ENCODE results near the gene IRF4.

Gene IRF4

DNA sequence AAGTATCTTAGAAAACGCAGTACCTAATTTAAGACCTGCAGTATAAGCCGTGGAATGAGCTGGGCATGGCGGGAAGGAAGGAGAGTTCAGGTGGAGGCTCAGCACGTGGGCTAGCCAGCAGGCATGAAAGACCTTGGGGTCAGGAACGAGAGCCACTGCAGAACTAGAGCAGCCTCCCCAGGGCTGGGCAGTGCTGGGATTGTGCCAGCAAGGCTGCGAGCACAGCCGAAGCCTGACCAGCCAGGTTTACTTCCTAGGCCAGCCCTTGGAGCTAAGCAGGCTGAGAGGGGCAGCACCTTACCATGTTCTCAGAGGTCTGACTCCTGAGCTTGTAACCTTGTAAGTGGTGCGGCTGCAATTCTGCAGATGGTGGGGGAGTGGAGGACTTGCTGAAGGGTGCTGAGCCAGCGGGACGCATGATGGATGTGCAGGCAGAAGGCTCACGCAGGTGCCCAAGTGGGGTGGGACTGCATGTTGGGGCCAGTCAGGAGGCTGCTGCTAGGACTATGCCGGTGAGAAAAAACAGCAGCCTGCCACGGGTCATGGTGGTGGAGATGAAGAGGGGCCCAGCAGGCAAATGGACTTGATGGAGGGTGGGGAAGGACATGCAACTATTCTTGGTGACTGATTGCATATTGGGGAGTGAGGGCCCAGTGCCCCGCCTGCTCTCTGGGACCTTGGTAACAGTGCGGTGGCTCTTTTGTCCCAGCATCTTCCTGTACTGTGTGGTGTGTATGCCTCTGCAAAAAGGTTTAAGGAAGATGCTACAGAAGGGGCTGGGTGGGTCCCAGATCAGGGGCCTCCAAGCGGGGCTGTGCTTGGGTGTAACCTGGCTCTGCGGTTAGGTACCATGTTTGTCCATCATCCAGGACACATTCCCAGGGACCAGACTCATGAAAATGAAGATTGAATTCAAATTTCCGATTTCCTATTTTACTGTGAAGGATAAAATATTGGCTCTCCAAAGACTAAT lies 37.6 kb upstream of the IRF4 start:
- no peak for DNase-seq

DNA sequence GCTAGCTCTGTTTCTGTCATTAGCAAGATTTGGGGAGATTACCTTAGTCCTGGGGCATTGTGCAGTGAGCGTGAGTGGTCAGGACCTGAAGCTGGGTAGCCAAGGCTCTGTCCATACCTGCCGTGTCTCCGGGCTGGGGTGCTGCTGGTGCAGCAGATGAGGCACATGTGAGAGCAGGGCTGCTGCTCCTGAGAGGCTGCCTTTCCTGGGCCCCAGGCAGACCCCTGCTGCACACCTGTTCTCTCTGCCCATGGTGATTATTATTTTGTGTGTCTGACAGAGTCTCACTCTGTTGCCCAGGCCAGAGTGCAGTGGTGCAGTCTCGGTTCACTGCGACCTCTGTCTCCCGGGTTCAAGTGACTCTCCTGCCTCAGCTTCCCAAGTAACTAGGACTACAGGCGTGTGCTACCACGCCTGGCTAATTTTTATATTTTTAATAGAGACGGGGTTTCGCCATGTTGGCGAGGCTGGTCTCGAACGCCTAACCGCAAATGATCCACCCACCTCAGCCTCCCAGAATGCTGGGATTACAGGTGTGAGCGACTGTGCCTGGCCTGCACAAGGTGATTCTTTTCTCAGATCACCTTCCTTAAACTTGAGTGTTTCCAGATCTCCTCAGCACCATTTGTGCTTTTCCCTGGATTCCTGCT lies 36.8 kb upstream of the IRF4 start:
- DNase-seq = no peak

DNA sequence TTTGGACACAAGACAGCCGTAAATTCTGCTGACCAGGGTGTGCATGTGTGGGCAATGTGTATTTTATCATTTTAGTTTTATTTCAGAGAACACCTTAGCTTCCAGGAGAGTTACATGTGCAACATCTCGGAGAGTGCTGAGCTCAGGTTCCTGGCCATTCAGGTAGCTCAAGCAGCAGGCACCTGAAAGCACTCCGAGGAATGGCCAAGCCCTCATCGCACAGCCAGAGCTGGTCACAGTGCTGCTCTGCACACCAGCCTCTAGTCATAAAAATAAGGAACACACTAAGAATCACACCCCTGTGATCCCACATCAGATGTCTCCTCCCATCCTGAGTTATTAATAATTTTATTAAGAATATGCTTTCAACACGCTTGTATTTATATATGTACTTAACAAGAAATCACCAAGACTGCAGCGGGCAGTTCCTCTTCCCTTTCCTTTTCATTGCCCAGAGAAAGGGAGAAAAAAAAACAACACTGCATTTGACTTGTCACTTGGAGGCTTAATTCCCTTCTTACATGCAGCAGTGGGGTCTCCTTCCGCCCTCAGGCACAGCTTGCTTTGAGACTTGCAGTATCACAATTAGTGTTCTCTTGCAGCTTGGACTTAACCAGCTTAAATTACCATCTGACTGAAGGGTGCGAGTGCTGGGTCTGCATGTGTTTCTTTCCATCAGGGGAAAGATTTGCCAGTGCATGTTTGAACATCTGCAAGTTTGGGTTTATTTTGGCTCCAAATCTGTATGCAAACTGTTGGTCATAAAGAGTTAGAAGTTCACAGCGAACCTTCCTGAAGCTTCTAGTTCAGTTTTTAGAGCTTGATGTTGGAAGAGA lies 36.0 kb upstream of the IRF4 start:
- DNase-seq = no peak

DNA sequence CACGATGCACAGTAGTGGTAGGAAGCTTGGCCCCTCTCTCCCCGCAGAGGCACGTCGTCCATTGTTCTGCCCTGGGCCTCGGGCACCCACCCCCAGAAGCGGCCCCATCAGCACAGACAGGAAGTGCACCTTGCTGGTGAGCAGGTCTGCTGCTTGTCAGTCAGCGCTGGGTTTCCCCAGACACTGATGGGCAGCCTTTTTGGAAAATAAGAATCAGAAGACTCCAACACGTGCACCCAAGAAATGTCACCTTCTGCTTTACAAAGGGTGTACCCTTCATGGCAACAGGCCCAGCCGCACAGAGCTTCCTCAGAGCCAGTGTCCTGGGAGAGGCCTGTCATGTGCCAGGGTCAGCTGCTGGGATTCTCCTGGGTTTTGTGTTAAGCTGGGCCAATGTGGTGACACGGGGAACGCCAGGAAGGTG lies 34.7 kb upstream of the IRF4 start:
- no peak for DNase-seq

DNA sequence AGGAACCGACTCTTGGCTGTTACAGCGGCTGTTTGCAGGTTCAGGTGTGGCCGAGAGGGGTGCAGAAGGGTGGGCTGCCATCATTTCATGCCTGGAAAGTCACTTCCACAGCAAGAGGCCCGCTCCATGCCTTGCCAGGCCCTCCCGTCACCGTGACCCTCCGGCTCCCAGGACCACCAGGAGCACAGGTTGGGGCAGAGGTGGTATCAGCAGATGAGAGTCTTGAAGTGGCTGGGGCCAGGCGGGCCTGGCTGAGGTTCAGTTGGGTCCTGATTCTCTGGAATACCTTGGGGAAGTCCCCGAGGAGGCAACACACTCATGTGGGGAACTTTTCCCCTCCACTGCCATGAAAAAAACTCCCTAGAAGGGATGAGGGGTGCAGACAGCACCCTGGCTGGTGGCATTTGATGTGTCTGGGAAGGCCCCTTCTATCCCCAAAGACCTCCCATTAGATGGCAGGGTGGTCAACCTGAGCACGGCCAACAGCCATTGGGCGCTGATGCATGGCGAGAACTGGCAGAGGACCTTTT lies 34.2 kb upstream of the IRF4 start:
- no peak for DNase-seq

DNA sequence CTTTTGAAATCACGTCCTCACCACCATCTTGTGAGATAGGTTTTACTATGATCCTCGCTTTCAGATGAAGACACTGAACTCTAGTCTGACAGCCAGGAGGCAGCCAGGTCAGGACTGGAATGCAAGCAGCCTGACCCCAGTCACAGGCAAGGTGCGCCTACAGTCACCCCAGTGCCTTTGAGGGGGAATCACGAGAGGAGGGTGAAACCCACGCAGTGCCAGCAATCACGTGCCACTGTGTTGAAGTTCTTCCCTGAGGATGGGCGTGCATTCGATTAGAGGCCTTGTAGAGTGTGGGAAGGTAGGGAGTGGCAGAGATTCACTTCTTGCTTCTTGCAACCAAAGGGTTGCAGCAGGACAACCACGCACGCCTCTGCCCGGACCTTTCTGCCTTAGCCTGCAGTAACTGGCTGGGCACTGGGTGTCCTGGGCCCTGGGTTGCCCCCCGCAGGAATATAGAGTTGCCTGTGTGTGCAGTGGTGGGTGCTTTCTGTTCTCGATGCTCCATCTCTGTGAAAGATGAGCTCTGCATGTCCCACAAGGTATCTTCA lies 33.7 kb upstream of the IRF4 start:
- DNase-seq = no peak

DNA sequence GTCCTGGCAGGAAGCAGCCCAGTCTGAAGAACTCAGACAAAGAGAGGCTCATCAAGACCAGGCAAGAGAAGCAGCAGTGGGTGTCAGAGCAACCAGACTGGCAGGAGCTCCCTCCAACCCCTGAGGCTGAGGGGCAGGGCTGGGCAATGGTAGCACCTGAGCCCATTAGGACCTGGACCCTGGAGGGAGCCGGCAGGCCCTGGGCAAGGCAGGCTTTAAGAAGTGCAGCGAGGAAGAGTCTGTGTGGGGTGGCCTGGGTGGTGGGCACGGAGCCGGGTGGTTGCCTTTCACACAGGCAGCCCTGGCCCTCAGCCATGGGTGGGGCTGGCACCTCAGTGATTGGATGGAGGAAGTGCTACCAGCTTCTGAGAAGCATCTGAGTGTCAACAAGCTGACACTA lies 33.1 kb upstream of the IRF4 start:
- DNase-seq = no peak

DNA sequence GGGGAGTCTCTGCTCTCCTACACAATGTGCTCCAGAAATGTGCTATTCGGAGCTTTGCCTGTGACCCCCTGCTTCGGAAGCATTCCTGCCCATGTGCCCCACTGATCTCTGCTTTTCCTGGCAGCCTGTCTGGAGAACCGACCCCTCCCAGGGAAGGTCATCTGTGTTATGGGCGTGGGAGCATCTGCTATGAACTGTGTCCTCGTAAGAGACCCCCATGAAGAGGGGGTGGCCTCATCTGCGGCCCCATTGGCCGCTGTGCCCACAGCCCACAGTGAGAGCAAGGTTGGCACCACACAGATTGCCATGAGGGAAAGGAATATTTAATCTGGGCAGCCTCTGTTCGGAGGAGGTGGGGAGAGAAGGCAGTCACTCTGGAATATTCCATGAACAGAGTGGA lies 32.7 kb upstream of the IRF4 start:
- no peak for DNase-seq

DNA sequence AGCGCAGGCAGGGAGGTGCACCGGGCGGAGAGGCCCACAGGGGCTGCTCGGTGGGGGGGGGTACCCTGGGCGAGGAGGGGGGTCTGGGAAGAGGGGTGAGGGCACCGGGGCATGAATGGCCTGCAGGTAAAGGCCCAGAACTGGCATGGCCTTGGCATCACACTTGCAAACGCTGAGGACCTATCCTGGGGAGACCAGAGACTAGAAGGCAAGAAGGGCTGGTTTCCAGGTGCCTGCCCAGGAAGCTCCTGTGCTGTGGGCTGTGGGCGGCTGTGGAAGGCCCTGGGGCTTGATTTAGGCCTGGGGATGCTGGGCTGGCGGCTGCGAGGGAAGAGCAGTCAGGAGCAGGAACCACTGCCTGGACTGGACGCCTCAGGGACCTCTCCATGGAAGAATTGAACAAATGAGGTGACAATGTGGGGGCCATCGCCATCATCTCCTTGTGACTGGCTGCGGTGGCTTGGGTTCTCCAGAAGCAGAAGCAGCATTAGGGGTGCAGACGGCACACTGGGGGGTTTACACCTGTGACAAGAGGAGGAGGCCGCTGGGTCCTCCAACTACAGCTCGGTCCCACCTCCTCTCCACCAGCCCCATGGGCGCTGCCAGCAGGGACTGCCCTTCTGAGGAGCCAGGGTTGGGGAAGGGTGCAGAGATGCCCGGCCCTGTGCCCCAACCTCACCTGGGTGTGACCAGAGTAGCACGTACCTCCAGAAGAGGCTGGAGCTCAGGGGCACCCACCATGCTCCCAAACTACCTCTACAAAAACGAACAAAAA lies 32.1 kb upstream of the IRF4 start:
- no peak for DNase-seq

DNA sequence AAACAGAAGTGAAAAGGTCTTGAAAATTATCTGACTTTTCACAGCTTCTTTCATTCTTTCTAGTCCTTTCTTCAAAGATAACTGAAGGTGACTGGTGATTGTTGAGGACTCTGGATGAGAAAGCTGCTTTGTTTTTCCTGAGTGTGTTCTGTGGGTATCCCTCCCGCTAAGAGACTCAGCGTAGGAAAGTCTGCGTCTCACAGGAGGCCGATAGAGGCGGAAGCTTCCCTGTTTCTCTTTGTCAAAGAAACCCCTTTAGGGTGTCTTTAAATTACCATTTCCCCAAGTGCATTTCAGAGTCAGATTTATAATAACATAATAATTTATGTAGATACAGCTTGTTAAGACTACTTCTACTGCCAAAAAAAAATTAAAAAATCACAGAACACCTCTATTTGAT lies 31.2 kb upstream of the IRF4 start:
- DNase-seq = no peak

DNA sequence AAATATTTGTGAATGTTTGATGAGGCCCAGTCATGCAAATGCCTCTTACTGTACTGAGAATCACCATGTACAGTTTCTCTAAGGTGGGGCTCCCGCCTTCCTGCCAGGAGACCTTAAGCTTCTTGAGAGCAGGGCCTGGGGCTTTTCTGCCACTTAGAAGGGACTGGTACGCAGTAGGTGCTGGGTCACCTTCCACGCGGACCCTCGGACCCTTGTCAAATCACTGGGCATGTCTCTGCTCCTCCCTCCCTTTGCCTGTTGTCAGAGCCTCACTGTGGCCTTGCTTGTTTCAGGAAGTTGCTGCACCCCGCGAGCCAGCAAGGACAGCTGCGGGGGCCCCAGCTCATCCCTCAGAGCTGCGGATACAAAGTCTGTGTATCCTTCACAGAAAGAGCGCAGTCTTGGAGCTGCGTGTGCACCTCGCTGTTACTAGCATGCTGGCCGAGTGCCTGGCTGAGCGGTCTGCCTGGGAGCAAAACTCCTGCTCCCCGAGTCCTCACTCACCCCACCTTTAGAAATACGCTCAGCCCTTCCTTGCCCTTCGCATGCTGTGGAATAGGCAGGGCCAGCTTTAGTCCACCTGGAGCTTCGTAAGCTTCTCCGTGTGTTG lies 30.7 kb upstream of the IRF4 start:
- no peak for DNase-seq

DNA sequence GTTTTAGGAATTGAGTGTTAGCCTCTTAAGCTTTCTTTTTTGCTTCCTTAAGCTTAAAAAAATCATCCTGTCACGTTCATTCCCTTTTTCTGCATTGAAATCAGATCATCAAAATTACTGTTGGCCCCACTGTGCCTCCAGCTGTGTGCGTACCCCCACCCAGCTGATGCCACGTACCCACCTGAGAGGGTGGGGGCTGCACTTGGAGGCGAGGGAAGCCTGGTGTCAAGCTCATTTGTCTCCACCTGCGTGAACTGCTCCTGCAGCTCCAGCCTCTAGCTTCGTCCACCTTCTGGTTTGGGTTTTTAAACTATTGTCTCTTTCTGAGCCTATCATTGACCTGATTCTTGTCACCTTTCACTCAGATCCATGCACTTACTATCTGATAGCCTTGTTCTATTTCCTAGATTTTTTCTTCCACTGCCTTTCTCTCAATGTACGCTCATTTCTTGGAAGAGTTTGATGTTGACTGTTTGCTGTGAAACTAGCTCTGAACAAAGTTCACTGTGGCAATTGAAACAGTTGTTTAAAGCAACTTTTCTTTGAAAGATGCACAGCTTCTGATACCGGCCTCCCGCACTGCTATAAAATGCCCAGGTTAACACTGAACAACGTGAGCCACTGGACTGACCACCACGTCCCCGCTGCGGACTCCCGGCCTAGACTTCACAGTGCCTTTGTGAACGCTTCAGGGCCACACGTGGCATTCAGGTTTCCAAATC lies 30.0 kb upstream of the IRF4 start:
- DNase-seq = no peak

DNA sequence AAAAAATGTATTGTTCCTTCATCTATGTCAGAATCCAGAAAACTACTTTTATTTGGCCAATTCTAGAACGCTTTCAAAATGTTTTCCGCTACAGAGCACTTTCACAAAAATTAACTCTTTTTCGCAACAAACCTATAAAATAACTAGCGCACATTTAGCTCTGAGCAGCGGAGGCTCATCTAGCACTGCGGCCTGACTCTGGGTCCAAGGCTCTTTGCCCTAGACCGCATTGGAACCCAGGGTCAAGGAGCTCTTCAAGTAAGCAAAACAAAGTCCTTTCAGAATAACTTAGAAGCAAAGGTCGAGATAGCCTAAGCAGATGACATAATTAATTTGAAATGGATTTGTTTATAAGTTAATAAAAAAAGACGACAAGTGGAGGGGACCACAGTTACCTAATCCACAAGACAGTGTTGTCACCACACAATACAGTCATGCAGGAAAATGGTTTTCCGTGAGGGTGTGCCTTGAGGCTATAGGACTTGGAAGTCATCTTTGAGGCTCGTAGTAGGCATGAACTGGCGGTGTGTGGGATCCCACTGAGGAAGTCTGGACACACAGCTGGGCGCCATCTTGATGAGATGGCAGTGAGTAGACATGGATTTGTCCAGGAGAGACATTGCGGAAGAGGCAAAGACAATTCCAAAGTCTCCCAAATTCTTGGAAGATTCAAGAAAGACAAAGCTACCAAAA lies 29.2 kb upstream of the IRF4 start:
- no peak for DNase-seq

DNA sequence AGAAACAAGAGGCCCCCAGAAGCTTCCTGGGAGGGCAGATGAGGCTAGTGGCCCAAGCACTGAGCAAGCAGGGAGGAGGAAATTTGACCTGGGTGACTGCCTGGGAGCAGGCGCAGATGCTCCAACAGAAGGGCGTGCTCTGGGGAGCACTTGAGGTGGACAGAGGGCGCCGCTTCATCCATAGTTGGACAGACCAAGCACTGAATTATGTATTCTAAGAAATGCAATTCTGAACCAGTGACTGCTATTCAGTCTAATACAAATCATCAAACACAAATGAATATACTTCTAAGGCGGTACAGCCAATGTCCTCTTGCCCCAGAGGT lies 28.7 kb upstream of the IRF4 start:
- DNase-seq = no peak

DNA sequence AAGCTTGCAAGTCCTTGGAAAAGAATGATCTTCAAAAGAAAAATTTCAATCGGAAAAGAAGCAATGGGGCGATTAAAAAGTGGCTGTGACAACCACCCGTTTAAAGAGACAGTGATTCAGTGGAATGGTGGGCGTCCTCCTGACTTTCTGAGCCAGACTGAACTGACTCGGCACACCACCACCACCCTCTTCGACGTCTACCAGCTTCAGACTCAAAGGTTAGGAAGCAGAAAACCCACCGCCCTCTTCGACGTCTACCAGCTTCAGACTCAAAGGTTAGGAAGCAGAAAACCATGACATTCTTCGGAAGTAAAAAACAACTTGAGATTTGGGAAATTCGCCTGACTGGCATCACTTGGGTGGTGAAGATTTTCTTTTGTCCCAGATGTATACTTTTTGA lies 28.3 kb upstream of the IRF4 start:
- no peak for DNase-seq

DNA sequence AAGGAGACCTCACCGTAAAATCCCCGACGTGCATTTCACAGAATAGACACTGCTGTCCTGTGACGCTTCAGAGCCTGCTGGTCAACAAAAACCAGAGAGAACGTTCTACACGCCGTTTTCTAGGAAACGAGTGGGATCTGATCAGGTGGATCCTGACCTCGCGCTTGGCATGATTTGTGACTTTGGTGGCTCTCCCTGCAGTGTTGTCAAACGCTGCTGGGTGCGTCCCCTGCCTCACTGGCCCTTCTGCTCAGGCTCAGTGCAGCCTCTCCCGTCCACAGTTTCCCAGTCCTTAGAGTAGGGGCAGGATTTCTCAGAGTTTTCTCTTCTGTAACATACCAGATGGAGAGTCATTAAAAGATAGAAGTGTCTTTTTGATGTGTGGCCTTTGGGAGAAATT lies 27.6 kb upstream of the IRF4 start:
- DNase-seq = no peak

DNA sequence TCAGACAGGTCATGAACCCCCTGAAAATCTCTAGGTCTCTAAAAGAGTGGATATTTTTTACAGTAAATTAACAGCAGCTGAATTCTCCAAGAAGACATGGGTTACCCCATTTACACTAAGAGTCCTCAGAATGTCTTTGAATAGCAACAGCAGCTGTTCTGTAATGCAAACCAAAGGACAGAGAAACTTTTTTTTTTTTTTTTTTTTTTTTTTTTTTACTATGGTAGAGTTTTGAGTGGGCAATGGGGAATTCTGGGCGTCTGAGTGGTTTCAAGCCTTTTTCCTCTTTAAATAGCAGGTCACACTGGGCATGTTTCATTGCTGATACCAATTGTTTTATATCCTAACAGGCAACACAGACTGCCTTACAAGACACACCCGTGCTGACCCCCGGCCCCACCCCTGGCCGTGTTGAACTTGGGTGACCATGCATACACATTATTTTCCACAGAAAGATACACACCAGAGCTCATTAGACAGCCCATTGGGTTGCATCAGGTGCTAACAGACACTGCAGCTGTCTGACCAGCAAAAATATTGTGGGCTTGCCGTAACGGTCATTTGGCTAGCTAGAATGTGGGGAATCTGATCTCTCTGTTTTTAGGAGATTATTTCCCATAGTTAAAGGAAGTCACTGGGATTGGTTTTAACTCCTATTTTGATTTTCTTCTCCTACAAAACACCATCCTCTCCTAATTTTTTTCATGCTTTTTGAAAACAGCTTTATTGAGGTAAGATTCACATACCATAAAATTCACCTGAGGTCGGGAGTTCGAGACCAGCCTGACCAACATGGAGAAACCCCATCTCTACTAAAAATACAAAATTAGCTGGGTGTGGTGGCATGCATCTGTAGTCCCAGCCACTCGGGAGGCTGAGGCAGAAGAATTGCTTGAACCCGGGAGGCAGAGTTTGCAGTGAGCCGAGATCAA lies 26.7 kb upstream of the IRF4 start:
- no peak for DNase-seq

DNA sequence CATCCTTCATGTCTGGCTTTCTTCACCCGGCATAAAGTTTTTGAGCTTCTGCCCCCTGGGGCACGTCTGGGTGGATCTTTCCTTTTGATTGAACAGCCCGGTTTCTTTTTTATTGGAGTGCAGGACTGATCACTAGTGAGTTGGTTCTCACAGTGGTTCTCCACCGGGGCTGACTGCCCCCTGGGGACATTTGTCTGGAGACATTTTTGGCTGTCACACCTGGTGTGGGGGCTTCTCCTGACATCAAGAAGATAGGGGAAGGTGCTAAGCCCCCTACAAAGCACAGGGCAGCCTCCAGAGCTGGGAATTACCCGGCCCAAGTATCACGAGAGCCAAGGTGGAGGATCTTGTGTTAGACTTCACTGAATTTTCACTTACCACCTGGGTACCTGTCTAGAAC lies 25.7 kb upstream of the IRF4 start:
- DNase-seq = no peak
